Keratinocyte (primary cell): Measurements from ENCODE around the gene SCMH1.

ENCODE experiments used
- CTCF ChIP-seq, 3 experiments: IDR thresholded peaks in 1 of 3; conservative IDR thresholded peaks in 1 of 3; optimal IDR thresholded peaks in 1 of 3; 2 replicates in 2 of 3; 3 replicates in 1 of 3; pipeline versions ENCODE3 to v1.5.1; 2011; ENCODE audit warnings: low read length in 3 of 3, mild to moderate bottlenecking in 3 of 3, moderate library complexity in 2 of 3, control low read depth in 1 of 3, inconsistent platforms in 1 of 3; ENCODE audit not compliant: insufficient read depth in 2 of 3; ENCODE audit errors: extremely low read depth in 1 of 3
- EZH2 ChIP-seq: IDR thresholded peaks from one replicate; pipeline ENCODE4 v1.6.1; 2012; ENCODE audit warnings: inconsistent platforms, mild to moderate bottlenecking, low read length, moderate library complexity

GRCh38 chr1:41003127-41003639 lies 238.9 kb downstream of the SCMH1 start:
- TF ChIP-seq CTCF (optimal IDR thresholded peaks at IDR 0.05 in 1 of 3, IDR thresholded peaks at IDR 0.05 in 1 of 3, conservative IDR thresholded peaks at IDR 0.05 in 1 of 3; ENCODE audit: extremely low read depth in 1 of 3, insufficient read depth in 2 of 3, low read length in 3 of 3) (no peak), EZH2 (no peak)
